Stimulated activated CD4-positive, alpha-beta T cell treated with anti-CD3 and anti-CD28 coated beads, Interleukin-4, amount 100 ng/mL, for 1 hour (primary cell): ENCODE results near the gene ERRFI1.
"Not testable (repeated sequence)": the region's sequence is repeated elsewhere in the genome, so short reads cannot be mapped to it uniquely, and the experiment has no call there.

Experiments
- DNase-seq: peaks from one replicate; pipeline ENCODE4 v3.0.0-alpha.2; 2020

The ERRFI1 gene, protein sequence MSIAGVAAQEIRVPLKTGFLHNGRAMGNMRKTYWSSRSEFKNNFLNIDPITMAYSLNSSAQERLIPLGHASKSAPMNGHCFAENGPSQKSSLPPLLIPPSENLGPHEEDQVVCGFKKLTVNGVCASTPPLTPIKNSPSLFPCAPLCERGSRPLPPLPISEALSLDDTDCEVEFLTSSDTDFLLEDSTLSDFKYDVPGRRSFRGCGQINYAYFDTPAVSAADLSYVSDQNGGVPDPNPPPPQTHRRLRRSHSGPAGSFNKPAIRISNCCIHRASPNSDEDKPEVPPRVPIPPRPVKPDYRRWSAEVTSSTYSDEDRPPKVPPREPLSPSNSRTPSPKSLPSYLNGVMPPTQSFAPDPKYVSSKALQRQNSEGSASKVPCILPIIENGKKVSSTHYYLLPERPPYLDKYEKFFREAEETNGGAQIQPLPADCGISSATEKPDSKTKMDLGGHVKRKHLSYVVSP

DNA sequence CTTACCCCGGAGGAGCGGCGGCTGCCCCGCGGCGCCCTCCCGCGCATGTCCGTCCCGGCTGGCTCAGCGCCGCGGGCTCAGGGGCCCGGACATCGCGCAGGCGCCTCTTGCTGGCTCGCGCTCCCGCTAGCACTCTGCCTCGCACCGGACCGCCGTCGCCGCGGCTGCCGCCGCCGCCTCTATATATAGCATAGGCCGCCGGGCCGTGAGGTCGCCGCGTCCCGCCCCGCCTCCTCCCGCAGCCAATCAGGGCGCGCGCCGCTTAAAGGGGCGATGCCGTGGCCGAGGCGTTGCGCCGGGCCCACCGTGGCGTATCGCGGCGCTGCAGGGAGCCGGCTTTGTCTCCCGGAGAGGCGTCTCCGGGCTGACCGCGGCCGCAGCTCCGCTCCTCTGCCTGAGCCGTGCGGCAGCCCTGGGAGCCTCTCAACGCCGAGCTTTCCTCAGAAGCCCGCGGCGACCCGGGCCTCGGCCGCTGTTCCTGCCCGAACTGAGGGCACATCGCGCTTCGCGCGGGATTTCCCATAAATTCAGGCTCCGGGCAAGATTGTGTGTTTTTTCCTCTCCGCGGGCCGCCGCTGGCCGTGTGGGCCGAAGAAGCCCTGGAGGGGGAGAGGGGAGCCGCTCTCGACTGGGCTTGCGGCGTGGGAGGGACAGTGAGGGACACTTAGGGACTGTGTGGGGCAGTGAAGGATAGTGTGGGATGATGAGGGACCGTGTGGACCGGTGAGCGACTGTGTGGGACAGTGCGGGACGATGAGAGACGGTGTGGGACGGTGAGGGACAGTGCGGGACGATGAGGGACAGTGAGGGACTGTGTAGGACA, at the start of gene ERRFI1:
Gene ERRFI1 (minus strand): TSS at position 157 of the 823 bp plus-strand sequence. CDS start 10,690 bp downstream, outside the sequence.
- DNase-seq, result peak; percentile 89

DNA sequence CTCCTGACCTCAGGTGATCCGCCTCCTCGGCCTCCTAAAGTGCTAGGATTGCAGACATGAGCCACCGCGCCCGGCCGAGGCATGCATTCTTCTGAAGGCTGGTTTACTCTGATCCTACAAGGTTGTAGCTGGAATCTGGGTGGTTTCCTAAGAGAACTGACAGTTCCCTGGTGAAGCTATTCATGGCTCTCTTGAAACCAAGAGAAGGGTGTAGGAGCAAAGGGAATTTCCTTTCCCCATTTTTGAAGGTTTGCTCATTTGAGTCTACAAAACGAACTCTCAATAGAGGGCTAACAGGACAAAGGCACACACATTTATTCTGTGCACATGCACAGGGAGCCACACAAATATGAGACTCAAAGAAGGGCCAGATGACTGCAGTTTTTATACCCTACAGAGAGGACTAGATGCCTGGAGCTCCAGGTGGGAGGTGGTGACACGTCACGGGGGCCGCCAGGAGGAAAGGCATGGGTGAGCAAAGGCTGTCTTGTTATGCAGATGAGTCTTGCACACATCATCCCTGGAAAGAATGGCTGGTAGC, 49.5 kb upstream of the ERRFI1 start:
- no peak for DNase-seq

DNA sequence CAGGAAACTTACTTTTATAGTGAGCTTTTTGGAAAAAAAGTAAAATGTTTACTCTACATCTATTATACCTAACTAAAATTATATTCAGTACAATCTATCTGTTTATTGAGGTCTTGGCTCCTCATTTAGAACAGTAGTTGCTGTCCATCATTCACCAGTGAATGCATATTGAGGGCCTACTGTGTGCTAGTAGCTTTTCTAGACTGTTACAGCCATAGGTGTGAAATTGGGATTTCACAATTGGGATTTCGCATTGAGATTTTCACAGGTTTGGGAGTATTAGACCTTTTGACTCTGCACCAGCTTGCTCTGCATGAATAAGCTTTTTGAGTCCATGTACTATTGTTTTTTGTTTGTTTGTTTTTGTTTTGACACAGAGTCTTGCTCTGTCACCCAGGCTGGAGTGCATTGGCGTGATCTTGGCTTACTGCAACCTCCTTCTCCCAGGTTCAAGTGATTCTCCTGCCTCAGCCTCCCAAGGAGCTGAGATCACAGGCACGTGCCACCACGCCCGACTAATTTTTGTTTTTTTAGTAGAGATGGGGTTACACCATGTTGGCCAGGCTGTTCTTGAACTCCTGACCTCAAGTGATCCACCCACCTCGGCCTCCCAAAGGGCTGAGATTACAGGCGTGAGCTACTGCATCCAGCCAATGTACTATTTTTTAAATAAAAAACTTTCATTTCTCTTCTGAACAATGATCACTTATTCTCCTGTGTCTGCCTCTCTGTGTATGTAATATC, 47.2 kb upstream of the ERRFI1 start:
- no peak for DNase-seq

- no peak for DNase-seq
Observed at GRCh38 chr1:8070381-8070811, 44.3 kb upstream of the ERRFI1 start.

GRCh38 chr1:8069614-8070320, 43.7 kb upstream of the ERRFI1 start:
- not testable (repeated sequence) for DNase-seq

GRCh38 chr1:8065369-8065768, 39.3 kb upstream of the ERRFI1 start:
- no peak for DNase-seq

DNA sequence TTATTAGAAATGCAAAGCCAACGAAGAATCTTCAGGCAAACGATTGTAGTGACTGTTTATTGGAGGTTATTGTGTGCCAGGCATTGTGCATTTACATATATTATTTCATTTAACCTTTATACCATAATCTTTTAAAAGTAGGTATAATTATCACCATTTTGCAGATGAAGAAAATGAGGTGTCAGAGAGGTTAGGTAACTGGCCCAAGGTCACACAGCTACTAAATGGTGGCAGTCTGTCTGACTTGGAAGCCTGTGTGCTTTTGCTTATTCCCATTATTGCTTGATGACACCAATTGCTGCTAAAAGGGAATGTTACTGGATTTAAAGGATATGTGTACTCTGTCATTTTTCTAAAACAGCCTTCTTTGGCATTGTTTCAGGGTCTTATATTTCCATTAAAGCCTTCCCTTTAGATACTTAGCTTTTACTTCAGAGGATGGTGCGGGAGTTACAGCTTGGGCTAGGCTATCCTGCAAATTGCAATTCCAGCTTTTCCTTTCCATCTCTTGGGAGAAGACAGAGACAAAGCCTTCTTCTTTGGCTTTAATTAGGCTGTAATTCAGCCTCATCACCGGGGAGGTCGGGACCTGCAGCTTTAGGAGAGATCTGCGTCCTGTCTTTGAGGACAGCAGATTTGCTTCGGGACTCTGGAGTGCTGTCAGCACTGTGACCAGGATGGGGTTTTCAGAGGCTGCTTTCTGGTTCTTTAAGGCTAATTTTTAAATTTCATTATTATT, 37.4 kb upstream of the ERRFI1 start:
- no peak for DNase-seq

- DNase-seq, result no peak
Observed at GRCh38 chr1:8062861-8063260, 36.8 kb upstream of the ERRFI1 start.

DNA sequence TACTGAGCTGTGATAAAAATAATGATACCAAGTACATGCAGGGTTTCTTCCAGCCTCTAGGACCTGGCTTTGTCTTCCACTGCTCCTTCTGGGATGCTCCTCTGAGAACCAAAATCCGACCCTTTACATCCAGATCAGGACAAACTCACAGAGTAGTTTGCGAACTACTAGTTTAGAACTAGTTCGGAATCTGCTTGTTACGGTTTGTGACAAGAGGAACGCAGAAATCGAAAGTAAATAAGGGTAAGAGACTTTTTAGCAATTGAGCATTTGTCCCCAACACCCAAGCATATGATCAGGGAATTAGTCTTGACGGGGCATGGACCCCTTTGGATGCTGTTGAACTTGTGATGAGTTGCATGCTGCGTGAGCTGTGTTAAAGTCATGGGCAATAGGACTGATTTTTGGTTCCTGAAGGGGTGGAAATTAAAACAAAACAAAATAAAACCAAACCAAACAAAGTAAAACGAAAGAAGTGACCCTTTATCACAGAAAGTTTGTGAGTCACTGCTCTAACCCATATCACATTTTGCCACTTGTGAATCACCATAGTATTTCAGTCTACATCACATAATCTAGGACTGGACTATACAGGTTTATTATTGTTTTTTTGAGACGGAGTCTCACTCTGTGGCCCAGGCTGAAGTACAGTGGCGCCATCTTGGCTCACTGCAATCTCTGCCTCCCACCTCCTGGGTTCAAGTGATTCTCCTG, 35.7 kb upstream of the ERRFI1 start:
- DNase-seq, result no peak

DNA sequence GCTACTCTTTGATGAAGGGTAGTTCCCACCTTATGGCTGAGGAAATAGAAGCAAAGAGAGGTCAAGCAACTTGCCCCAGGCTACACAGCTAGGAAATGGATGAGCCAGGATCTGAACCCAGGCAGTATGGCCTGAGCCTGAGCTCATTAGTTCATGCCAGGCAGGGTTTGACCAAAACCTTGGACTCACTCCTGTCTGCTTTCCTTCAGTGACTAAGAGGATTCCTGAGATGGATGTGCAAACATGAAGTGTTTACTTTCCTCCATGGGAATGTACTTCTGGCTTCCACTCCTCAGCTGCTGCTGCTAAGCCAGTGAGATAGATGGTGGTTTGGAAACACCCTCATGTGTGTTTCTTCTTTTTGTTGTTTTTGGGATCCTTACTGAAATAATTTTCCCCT, 35.1 kb upstream of the ERRFI1 start:
- no peak for DNase-seq

- DNase-seq, result no peak
Observed at GRCh38 chr1:8059161-8059622, 33.1 kb upstream of the ERRFI1 start.

DNA sequence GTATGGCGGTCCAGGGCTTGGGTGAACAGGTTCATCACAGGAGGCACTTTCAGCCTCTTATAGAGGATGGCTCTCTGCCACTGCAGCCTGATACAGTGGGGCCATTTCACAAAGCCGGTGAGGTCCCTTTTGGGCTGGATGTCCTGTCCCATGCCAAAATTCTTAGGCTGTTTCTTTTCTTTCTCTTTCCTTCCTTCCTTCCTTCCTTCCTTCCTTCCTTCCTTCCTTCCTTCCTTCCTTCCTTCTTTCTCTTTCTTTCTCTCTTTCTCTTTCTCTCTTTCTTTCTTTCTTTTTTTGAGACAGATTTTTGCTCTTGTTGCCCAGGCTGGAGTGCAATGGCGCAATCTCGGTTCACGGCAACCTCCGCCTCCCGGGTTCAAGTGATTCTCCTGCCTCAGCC, 31.7 kb upstream of the ERRFI1 start:
- not testable (repeated sequence) for DNase-seq

GRCh38 chr1:8055973-8056372, 29.9 kb upstream of the ERRFI1 start:
- no peak for DNase-seq

DNA sequence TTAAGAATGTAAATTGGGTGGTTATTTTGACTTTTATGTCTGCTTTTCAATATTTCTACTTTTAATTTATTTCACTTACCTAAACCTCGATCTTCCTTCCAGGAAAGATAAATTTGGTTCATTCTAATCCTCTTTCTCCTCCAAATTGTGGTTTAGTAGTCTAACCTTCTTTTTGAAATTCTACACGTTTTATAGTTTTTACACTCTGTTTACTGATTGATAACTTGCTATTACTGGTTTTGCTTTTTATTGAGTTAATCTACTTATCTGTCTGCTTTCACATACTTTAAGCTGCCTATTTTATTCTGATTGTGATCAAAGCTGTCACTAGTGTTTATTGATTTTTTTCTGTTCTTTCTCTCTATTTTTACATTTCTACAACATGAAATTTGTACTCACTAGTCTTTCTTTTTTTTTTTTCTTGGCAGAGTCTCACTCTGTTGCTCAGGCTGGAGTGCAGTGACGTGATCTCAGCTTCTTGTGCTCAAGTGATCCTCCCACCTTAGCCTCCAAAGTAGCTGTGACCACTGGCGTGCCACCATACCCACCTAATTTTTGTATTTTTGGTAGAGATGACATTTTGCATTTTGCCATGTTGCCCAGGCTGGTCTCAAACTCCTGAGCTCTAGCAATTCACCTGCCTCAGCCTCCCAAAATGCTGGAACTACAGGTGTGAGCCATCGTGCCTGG, 27.9 kb upstream of the ERRFI1 start:
- no peak for DNase-seq

DNA sequence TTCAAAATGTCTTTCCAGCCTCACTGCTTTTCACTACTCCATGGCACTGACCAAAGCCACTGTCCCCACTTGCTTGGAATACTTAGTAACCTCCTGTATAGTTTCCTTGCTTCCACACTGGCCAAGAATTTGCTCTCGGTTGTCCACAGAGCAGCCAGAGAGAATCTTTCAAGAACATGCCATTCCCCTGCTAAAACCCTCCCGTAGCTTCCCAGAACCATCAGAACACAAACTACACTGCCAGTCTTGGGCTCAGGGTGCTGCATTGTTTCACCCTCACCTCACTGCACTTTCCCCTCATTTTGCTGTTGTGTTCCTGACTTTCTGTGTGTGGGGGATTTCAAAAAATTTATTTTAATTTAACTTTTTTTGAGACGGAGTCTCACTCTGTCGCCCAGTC, 25.5 kb upstream of the ERRFI1 start:
- DNase-seq, result no peak

DNA sequence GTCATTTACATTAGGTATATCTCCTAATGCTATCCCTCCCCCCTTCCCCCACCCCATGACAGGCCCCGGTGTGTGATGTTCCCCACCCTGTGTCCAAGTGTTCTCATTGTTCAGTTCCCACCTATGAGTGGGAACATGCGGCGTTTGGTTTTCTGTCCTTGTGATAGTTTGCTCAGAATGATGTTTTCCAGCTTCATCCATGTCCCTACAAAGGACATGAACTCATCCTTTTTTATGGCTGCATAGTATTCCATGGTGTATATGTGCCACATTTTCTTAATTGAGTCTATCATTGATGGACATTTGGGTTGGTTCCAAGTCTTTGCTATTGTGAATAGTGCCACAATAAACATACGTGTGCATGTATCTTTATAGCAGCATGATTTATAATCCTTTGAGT, 23.1 kb upstream of the ERRFI1 start:
- DNase-seq, result not testable (repeated sequence)

GRCh38 chr1:8047686-8048445, 21.8 kb upstream of the ERRFI1 start:
- no peak for DNase-seq

- no peak for DNase-seq
Observed at GRCh38 chr1:8047112-8047511, 21.0 kb upstream of the ERRFI1 start.

DNA sequence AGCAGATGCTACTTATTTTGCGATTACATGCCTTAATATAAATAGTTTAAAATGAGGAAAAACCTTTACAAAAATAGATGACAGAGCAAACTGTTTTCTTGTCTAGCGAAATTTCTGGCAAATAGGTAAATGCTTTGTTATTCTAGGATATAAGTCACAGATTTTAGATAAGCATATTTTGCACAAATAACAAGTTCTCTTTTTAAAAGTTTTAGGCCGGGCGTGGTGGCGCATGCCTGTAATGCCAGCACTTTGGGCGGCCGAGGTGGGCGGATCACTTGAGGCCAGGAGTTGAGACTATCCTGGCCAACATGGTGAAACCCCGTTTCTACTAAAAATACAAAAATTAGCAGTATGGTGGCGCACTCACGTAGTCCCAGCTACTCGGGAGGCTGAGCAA, 20.3 kb upstream of the ERRFI1 start:
- DNase-seq, result no peak
